HG03139 (cell line): ENCODE data around the gene INTS11.

Experiments used
- ATAC-seq: cut with Tn5 transposase; IDR thresholded peaks from one replicate; pipeline ENCODE4 v1.9.1; 2021; ENCODE audit not compliant: unreplicated experiment

The INTS11 gene

GRCh38 chr1:1358433-1359271 is 34.2 kb upstream of the INTS11 start, which contains the start of gene MXRA8:
MXRA8 (minus strand) TSS chr1:1358555; CDS start chr1:1358504, 51 bp downstream.
- ATAC-seq = no peak

- no peak for ATAC-seq
These were observed 33.5 kb upstream of the INTS11 start for GRCh38 chr1:1357871-1358432.

- no peak for ATAC-seq
These were observed 32.4 kb upstream of the INTS11 start for GRCh38 chr1:1356796-1357401.

GRCh38 chr1:1356166-1356795 is 31.8 kb upstream of the INTS11 start:
- no peak for ATAC-seq

- no peak for ATAC-seq
These were observed 31.0 kb upstream of the INTS11 start for GRCh38 chr1:1355416-1355815.

- no peak for ATAC-seq
These were observed 30.1 kb upstream of the INTS11 start for GRCh38 chr1:1354271-1355247.

- no peak for ATAC-seq
These were observed 29.1 kb upstream of the INTS11 start for GRCh38 chr1:1353389-1354151.

- ATAC-seq = no peak
These were observed 28.4 kb upstream of the INTS11 start for GRCh38 chr1:1352786-1353388.

- ATAC-seq = no peak
These were observed 27.3 kb upstream of the INTS11 start for GRCh38 chr1:1351511-1352427.

GRCh38 chr1:1349256-1350012 is 25.0 kb upstream of the INTS11 start, which contains the start of gene DVL1:
DVL1 (minus strand) TSS chr1:1349418; CDS start chr1:1349065, 353 bp downstream.
- ATAC-seq = no peak

- ATAC-seq = no peak
These were observed 24.2 kb upstream of the INTS11 start for GRCh38 chr1:1348420-1349255.

GRCh38 chr1:1347663-1348419 is 23.4 kb upstream of the INTS11 start:
- ATAC-seq = no peak

GRCh38 chr1:1347026-1347595 is 22.7 kb upstream of the INTS11 start:
- no peak for ATAC-seq

GRCh38 chr1:1346501-1346890 is 22.0 kb upstream of the INTS11 start:
- ATAC-seq = no peak

GRCh38 chr1:1345860-1346500 is 21.5 kb upstream of the INTS11 start:
- ATAC-seq = no peak
